ENCODE data around the gene TMEM235.

The TMEM235 gene

GRCh38 chr17:78214016-78214705 lies 17.3 kb upstream of the TMEM235 start, which contains the start of gene BIRC5 (continued):
- TF ChIP-seq REPIN1 (tag by site-specific recombination; IDR thresholded peaks at IDR 0.05; ENCODE audit: low read depth) (0 out of 2 replicates have a peak, but pooled peaks have one; percentile 64), KLF8 (tag by site-specific recombination; IDR thresholded peaks at IDR 0.05) (peak; percentile 99), TSHZ1 (tag by site-specific recombination; IDR thresholded peaks at IDR 0.05; ENCODE audit: borderline replicate concordance) (no peak), ZNF777 (tag by site-specific recombination; IDR thresholded peaks at IDR 0.05; ENCODE audit: borderline replicate concordance) (peak; percentile 85), ZNF335 (tag by site-specific recombination; conservative IDR thresholded peaks at IDR 0.05) (peak; percentile 95), SP3 (tag by site-specific recombination; IDR thresholded peaks at IDR 0.05) (peak; percentile 100), ZNF776 (tag by site-specific recombination; IDR thresholded peaks at IDR 0.05; ENCODE audit: borderline replicate concordance) (no peak), ZNF518A (tag by site-specific recombination; conservative IDR thresholded peaks at IDR 0.05; ENCODE audit: low read depth) (peak; percentile 47; the same call in 1 of the 2 replicates), YY2 (tag by site-specific recombination; IDR thresholded peaks at IDR 0.05) (peak; percentile 91), PRDM4 (tag by site-specific recombination; IDR thresholded peaks at IDR 0.05) (peak; percentile 67; the same call in 1 of the 2 replicates), ZNF561 (tag by site-specific recombination; IDR thresholded peaks at IDR 0.05; ENCODE audit: borderline replicate concordance) (no peak), ZNF639 (tag by site-specific recombination; IDR thresholded peaks at IDR 0.05) (peak; percentile 80), BCL11A (tag by site-specific recombination; IDR thresholded peaks at IDR 0.05; ENCODE audit: low read depth) (no peak), ZNF670 (tag by site-specific recombination; IDR thresholded peaks at IDR 0.05; ENCODE audit: low read depth) (no peak), PRDM1 (tag by site-specific recombination; IDR thresholded peaks at IDR 0.05) (no peak), ZNF530 (tag by site-specific recombination; IDR thresholded peaks at IDR 0.05; ENCODE audit: low read depth) (no peak), OSR2 (tag by site-specific recombination; IDR thresholded peaks at IDR 0.05) (no peak), ZSCAN30 (tag by site-specific recombination; IDR thresholded peaks at IDR 0.05) (0 out of 2 replicates have a peak, but pooled peaks have one; percentile 81), BCL6B (tag by site-specific recombination; IDR thresholded peaks at IDR 0.05) (peak; percentile 74), ZNF843 (tag by site-specific recombination; IDR thresholded peaks at IDR 0.05) (peak; percentile 56; the same call in 1 of the 2 replicates), ZNF354C (tag by site-specific recombination; IDR thresholded peaks at IDR 0.05; ENCODE audit: borderline replicate concordance, low read depth) (no peak), KLF10 (tag by site-specific recombination; IDR thresholded peaks at IDR 0.05) (peak; percentile 95)

All from HEK293 (cell line).